ENCODE data around the gene OSCP1. TPM values are rescaled to one million over a fixed set of nuclear protein-coding genes. Genes with fewer than 3 reads are reported as not detected.

The OSCP1 gene
- polyA plus RNA-seq, 1 donor (not counting 4 experiments of a cell fraction or from before 2014, with no cell fraction given): 9.5 TPM

DNA sequence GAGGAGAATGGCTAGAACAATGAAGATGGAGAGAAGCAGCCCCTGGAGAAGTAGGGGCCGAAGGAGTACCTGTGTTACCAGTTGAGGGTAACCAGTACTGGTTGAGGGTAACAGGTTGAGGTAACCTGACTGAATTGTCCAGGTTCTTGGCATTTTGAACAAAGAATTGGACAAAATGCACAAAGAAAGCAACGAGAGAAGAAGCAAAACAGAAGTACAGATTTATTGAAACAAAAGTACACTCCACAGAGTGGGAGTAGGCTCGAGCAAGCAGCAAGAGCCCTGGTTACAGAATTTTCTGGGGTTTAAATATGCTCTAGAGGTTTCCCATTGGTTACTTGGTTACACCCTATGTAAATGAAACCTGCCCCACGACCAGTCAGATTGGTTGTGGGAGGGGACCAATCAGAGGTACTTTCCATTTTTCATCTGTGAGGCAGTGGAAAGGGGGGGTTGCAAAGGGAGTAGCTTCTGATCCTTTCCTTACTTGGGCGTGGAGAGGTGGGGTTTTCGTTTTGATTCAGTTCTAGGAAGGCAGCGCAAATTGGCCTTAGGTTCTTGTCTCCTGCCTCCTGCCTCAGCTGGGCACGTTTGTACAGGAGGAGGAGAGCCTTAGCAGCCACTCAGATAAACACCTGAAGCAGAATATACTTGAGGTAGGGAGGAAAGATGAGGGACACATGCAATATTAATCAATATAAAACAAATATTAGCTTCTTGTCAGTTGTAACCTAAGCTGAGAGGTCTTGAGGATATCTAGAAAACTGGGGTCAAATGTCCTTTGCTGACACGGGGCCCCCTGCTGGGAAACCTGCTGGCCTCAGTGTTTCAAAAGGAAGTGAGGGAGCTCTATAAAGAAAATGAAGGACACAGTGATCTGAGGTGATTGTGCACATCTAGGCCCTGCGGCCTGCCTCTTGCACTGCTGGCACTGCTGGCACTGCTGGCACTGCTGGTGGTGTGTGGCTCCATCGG is 38.3 kb downstream of the OSCP1 start:
- Histone ChIP-seq H3K9me3 (ENCODE audit: control insufficient read depth, low read depth, low read length) (no peaks in the 10 kb centered on the region), H2AFZ (ENCODE audit: control insufficient read depth, low read length) (peak overlapping the region; percentile 35), H3K4me1 (ENCODE audit: control insufficient read depth, extremely low read depth, insufficient read depth, low read length) (no peaks in the 10 kb centered on the region), H3K4me3 (ENCODE audit: control insufficient read depth in 2 of 3, extremely low read depth in 1 of 3, insufficient read depth in 2 of 3, low read depth in 1 of 3, low read length in 3 of 3) (no peak overlapping the region), H3K9me1 (ENCODE audit: control insufficient read depth, extremely low read depth, insufficient read depth, low read length) (no peaks in the 10 kb centered on the region), H3K4me2 (ENCODE audit: control insufficient read depth, extremely low read depth, insufficient read depth, low read depth, low read length) (no peak overlapping the region), H3K27me3 (ENCODE audit: control insufficient read depth, extremely low read depth, insufficient read depth, low read length) (no peaks in the 10 kb centered on the region), H3K36me3 (ENCODE audit: control insufficient read depth in 2 of 2, extremely low read depth in 1 of 2, insufficient read depth in 2 of 2, low read length in 2 of 2) (no peaks in the 10 kb centered on the region), H3K79me2 (ENCODE audit: control insufficient read depth, insufficient read depth, low read length) (no peaks in the 10 kb centered on the region), H4K20me1 (ENCODE audit: control insufficient read depth, extremely low read depth, insufficient read depth, low read length) (no peaks in the 10 kb centered on the region), H3K9ac (ENCODE audit: control insufficient read depth, extremely low read depth, insufficient read depth, low read length) (no peak overlapping the region), H3K27ac (ENCODE audit: control insufficient read depth, insufficient read depth, low read length) (no peak overlapping the region)
- dilution Hi-C loops (cut with MboI; ENCODE audit: extremely low pct_ligation_motif_present, low sequenced_read_pairs): no loop called here
- no peak for TF ChIP-seq EZH2 (IDR thresholded peaks at IDR 0.05; ENCODE audit: low read length)
- peak in 1 of 3 experiments; percentile 4 for TF ChIP-seq CTCF (optimal IDR thresholded peaks at IDR 0.05 in 1 of 3, IDR thresholded peaks at IDR 0.05 in 1 of 3, conservative IDR thresholded peaks at IDR 0.05 in 1 of 3; ENCODE audit: extremely low read depth in 1 of 3, insufficient read depth in 2 of 3, low read length in 3 of 3)
- no peak for FAIRE-seq
- DNase-seq (ENCODE audit: low read depth, low spot score): no peak

- no peaks in the 10 kb centered on the region for H3K9me1 ChIP-seq (ENCODE audit: control insufficient read depth, extremely low read depth, insufficient read depth, low read length)
- H3K27me3 ChIP-seq (ENCODE audit: control insufficient read depth, extremely low read depth, insufficient read depth, low read length): no peaks in the 10 kb centered on the region
- H3K79me2 ChIP-seq (ENCODE audit: control insufficient read depth, insufficient read depth, low read length): no peaks in the 10 kb centered on the region
- no peaks in the 10 kb centered on the region for H4K20me1 ChIP-seq (ENCODE audit: control insufficient read depth, extremely low read depth, insufficient read depth, low read length)
- dilution Hi-C loops (cut with MboI; ENCODE audit: extremely low pct_ligation_motif_present, low sequenced_read_pairs): no loop called here
- DNase-seq (ENCODE audit: low read depth, low spot score): no peak
- H3K4me1 ChIP-seq (ENCODE audit: control insufficient read depth, extremely low read depth, insufficient read depth, low read length): no peaks in the 10 kb centered on the region
- H2AFZ ChIP-seq (ENCODE audit: control insufficient read depth, low read length): no peak overlapping the region
- no peaks in the 10 kb centered on the region for H3K36me3 ChIP-seq (ENCODE audit: control insufficient read depth in 2 of 2, extremely low read depth in 1 of 2, insufficient read depth in 2 of 2, low read length in 2 of 2)
- H3K9ac ChIP-seq (ENCODE audit: control insufficient read depth, extremely low read depth, insufficient read depth, low read length): no peak overlapping the region
- H3K27ac ChIP-seq (ENCODE audit: control insufficient read depth, insufficient read depth, low read length): no peak overlapping the region
- TF ChIP-seq EZH2 (IDR thresholded peaks at IDR 0.05; ENCODE audit: low read length) (no peak), CTCF (optimal IDR thresholded peaks at IDR 0.05 in 1 of 3, IDR thresholded peaks at IDR 0.05 in 1 of 3, conservative IDR thresholded peaks at IDR 0.05 in 1 of 3; ENCODE audit: extremely low read depth in 1 of 3, insufficient read depth in 2 of 3, low read length in 3 of 3) (no peak)
- no peak overlapping the region for H3K4me3 ChIP-seq (ENCODE audit: control insufficient read depth in 2 of 3, extremely low read depth in 1 of 3, insufficient read depth in 2 of 3, low read depth in 1 of 3, low read length in 3 of 3)
- no peak overlapping the region for H3K4me2 ChIP-seq (ENCODE audit: control insufficient read depth, extremely low read depth, insufficient read depth, low read depth, low read length)
- no peaks in the 10 kb centered on the region for H3K9me3 ChIP-seq (ENCODE audit: control insufficient read depth, low read depth, low read length)
- FAIRE-seq: no peak
These were observed 41.8 kb downstream of the OSCP1 start for GRCh38 chr1:36408479-36408878.
